Measurements from ENCODE around the gene FAR1. TPM values are rescaled to one million over a fixed set of nuclear protein-coding genes. Genes with fewer than 3 reads are reported as not detected.

FAR1 gene
- total RNA-seq, 1 donor from 2014 or later: 90.2 TPM

- DNase-seq: no peak
These were observed 1.3 kb downstream of the FAR1 start for GRCh38 chr11:13669544-13670488.

- no peak for DNase-seq
These were observed 4.2 kb downstream of the FAR1 start for GRCh38 chr11:13672576-13673210.

- DNase-seq: no peak
These were observed 6.5 kb downstream of the FAR1 start for GRCh38 chr11:13674799-13675509.

GRCh38 chr11:13676576-13676975 is 8.1 kb downstream of the FAR1 start:
- DNase-seq: no peak

GRCh38 chr11:13679768-13680167 is 11.3 kb downstream of the FAR1 start:
- no peak for DNase-seq

- no peak for DNase-seq
These were observed 12.2 kb downstream of the FAR1 start for GRCh38 chr11:13680501-13681264.

- no peak for DNase-seq
These were observed 13.0 kb downstream of the FAR1 start for GRCh38 chr11:13681446-13681845.

GRCh38 chr11:13682212-13682611 is 13.7 kb downstream of the FAR1 start:
- no peak for DNase-seq

- no peak for DNase-seq
These were observed 17.1 kb downstream of the FAR1 start for GRCh38 chr11:13685461-13686108.

GRCh38 chr11:13686776-13687175 is 18.3 kb downstream of the FAR1 start:
- no peak for DNase-seq

- no peak for DNase-seq
These were observed 18.8 kb downstream of the FAR1 start for GRCh38 chr11:13687271-13687670.

GRCh38 chr11:13691286-13691899 is 22.9 kb downstream of the FAR1 start:
- DNase-seq: no peak

- DNase-seq: no peak
These were observed 23.7 kb downstream of the FAR1 start for GRCh38 chr11:13692172-13692571.

GRCh38 chr11:13694115-13694514 is 25.6 kb downstream of the FAR1 start:
- DNase-seq: no peak

- no peak for DNase-seq
These were observed 27.4 kb downstream of the FAR1 start for GRCh38 chr11:13695886-13696285.

GRCh38 chr11:13697710-13698109 is 29.2 kb downstream of the FAR1 start:
- DNase-seq: no peak

GRCh38 chr11:13698132-13698531 is 29.7 kb downstream of the FAR1 start:
- DNase-seq: no peak

GRCh38 chr11:13699041-13699440 is 30.6 kb downstream of the FAR1 start:
- no peak for DNase-seq

GRCh38 chr11:13699870-13700269 is 31.4 kb downstream of the FAR1 start:
- no peak for DNase-seq

- no peak for DNase-seq
These were observed 33.0 kb downstream of the FAR1 start for GRCh38 chr11:13701506-13701905.

GRCh38 chr11:13702071-13702470 is 33.6 kb downstream of the FAR1 start:
- DNase-seq: no peak
